HL-60 (cell line): ENCODE results near the gene DDAH2.
"Not testable (repeated sequence)": the region's sequence is repeated elsewhere in the genome, so short reads cannot be mapped to it uniquely, and the experiment has no call there.

Source experiments
- DNase-seq, 2 experiments: peaks; one replicate each; pipeline ENCODE4 v3.0.0-alpha.2; 2010 to 2020; ENCODE audit warnings: low read depth in 1 of 2, low spot score in 1 of 2
- H3K27ac ChIP-seq: fragments of 250-450 bp; sonication (Bioruptor Pico); replicated peaks from 2 replicates; pipeline ENCODE4 v1.5.1; 2020; ENCODE audit warnings: mild to moderate bottlenecking, moderate library complexity
- H3K27me3 ChIP-seq: fragments of 250-450 bp; sonication (Bioruptor Pico); 2 replicates; pipeline ENCODE4 v1.5.1; 2021; ENCODE audit warnings: mild to moderate bottlenecking, moderate library complexity; ENCODE audit not compliant: insufficient read depth, poor library complexity, severe bottlenecking
- H3K4me3 ChIP-seq: replicated peaks from 2 replicates; pipeline ENCODE4 v1.5.1; 2011; ENCODE audit warnings: mild to moderate bottlenecking, control low read depth, low read length; ENCODE audit not compliant: insufficient read depth
- GABPA ChIP-seq: IDR thresholded peaks from 2 replicates; pipeline ENCODE4 v1.6.1; 2012; ENCODE audit warnings: low read depth
- POLR2AphosphoS5 ChIP-seq: IDR thresholded peaks from 2 replicates; pipeline ENCODE4 v1.6.1; 2012; ENCODE audit warnings: low read depth
- SPI1 ChIP-seq: IDR thresholded peaks from 2 replicates; pipeline ENCODE4 v1.6.1; 2012; ENCODE audit warnings: low read depth, mild to moderate bottlenecking, borderline replicate concordance
- TF ChIP-seq, protein P1 (sequence below): IDR thresholded peaks from 2 replicates; pipeline ENCODE4 v1.6.1; 2012; ENCODE audit warnings: low read depth; ENCODE audit not compliant: insufficient replicate concordance
- TF ChIP-seq, protein P2 (sequence below): IDR thresholded peaks from one replicate; pipeline ENCODE4 v1.5.1; 2011; ENCODE audit warnings: low read length, control low read depth, inconsistent platforms; ENCODE audit not compliant: insufficient read depth

Gene DDAH2

DNA sequence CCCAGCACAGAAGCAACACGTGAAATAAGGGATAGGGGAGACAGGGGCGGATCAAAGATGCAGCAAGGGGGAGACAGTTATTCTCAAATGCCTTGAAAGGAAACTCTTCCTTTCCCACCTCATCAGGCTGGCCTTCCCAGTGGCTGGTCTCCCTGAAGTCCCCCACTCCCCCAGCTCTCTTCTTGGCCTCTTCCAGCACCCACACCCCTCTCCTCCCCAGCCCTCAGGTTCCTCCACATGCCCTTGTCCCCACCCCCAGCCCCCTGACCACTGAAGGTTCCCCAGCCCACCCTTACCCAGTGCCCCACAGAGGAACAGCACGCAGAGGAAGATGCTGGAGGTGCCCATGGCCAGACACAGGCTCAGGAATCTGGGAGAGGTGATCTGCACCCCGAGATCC, 15.6 kb downstream of the DDAH2 start:
- TF ChIP-seq POLR2AphosphoS5, result no peak
- TF ChIP-seq, protein P1, sequence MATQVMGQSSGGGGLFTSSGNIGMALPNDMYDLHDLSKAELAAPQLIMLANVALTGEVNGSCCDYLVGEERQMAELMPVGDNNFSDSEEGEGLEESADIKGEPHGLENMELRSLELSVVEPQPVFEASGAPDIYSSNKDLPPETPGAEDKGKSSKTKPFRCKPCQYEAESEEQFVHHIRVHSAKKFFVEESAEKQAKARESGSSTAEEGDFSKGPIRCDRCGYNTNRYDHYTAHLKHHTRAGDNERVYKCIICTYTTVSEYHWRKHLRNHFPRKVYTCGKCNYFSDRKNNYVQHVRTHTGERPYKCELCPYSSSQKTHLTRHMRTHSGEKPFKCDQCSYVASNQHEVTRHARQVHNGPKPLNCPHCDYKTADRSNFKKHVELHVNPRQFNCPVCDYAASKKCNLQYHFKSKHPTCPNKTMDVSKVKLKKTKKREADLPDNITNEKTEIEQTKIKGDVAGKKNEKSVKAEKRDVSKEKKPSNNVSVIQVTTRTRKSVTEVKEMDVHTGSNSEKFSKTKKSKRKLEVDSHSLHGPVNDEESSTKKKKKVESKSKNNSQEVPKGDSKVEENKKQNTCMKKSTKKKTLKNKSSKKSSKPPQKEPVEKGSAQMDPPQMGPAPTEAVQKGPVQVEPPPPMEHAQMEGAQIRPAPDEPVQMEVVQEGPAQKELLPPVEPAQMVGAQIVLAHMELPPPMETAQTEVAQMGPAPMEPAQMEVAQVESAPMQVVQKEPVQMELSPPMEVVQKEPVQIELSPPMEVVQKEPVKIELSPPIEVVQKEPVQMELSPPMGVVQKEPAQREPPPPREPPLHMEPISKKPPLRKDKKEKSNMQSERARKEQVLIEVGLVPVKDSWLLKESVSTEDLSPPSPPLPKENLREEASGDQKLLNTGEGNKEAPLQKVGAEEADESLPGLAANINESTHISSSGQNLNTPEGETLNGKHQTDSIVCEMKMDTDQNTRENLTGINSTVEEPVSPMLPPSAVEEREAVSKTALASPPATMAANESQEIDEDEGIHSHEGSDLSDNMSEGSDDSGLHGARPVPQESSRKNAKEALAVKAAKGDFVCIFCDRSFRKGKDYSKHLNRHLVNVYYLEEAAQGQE, result no peak
- TF ChIP-seq SPI1, result no peak
- TF ChIP-seq, protein P2, sequence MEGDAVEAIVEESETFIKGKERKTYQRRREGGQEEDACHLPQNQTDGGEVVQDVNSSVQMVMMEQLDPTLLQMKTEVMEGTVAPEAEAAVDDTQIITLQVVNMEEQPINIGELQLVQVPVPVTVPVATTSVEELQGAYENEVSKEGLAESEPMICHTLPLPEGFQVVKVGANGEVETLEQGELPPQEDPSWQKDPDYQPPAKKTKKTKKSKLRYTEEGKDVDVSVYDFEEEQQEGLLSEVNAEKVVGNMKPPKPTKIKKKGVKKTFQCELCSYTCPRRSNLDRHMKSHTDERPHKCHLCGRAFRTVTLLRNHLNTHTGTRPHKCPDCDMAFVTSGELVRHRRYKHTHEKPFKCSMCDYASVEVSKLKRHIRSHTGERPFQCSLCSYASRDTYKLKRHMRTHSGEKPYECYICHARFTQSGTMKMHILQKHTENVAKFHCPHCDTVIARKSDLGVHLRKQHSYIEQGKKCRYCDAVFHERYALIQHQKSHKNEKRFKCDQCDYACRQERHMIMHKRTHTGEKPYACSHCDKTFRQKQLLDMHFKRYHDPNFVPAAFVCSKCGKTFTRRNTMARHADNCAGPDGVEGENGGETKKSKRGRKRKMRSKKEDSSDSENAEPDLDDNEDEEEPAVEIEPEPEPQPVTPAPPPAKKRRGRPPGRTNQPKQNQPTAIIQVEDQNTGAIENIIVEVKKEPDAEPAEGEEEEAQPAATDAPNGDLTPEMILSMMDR, result no peak
- TF ChIP-seq GABPA, result no peak
- Histone ChIP-seq H3K27me3 (no peaks in the 10 kb centered on the region), H3K27ac (no peak overlapping the region), H3K4me3 (no peak overlapping the region)
- no peak for DNase-seq

DNA sequence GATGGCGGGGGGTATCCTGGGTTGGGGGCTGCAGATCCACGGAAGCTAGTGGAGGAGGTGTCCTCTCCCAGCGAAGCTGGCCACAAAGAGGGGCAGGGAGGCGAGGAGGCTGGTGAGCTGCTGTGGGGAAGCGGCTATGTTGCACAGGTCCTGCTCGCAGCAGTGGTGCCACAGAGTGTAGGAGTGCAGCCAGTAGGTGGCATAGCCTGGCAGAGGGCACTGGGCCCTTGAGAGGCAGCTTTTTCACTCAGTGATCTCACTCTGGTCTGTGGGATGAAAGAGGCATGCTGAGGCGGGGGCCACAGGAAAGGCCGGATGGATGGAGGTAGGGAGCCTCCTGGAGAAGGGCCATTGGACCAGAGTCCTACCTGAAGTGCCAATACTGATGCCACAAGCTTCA, 16.8 kb downstream of the DDAH2 start:
- Histone ChIP-seq H3K4me3 (no peak overlapping the region), H3K27me3 (no peaks in the 10 kb centered on the region), H3K27ac (no peak overlapping the region)
- DNase-seq, result peak in 1 of 2 experiments; percentile 33
- TF ChIP-seq, protein P2, result peak; percentile 10
- no peak for TF ChIP-seq POLR2AphosphoS5

DNA sequence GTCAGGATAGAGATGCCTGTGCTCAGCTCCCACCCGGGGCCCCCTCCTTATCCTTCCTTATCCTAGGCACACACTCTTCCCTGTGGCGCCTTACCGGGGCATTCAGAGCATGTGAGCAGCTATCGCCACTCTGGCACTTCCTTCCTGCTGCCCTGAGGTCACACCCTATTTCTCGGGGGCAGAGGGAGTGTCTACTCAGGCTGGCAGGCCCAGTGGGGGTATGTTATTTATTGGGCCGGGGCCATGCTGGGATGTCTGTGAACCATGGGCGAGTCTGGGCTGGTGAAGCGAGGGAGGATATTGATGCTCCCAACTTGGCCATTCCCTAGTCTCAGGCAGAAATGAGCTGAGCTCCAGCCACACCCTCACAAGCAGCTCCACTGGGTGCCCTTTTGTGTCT, 17.9 kb downstream of the DDAH2 start:
- no peak overlapping the region for H3K27ac ChIP-seq
- no peaks in the 10 kb centered on the region for H3K27me3 ChIP-seq
- no peak overlapping the region for H3K4me3 ChIP-seq
- TF ChIP-seq SPI1, result peak; percentile 52; the same call in 1 of the 2 replicates
- TF ChIP-seq, protein P1, result no peak
- TF ChIP-seq, protein P2, result no peak
- DNase-seq, result peak in 1 of 2 experiments; percentile 28

DNA sequence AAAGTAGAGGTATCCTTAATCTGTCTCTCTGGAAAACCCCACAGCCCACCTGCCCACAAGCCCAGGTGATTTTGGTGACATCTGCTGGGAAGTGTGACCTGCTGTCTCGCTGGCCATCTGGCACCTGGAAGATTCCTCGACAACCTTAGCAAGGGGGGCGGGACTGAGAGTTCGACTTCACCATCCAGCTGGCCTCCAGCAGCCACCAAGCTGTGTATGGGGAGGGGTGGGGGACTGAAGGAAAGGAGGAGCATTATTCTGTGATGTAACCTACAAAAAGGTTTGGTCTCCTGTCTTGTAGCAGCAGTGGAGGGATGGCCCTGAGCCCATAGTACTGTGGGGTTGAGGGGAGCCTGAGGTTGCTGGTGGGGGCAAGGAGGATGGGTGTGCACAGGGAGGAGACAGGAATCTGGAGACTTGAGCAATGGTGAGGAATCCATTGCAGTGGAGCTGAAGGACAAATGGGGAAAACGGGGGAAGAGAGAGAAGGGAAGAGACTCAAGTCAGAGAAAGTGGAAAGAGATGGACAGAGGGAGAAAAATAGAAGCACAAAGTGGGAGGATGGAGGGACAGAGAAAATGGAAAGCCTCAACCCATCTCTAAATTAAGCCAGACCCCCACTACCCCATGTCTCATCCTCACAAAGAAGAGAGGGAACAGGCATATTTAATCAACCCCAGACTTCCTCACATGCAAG, 18.4 kb downstream of the DDAH2 start:
- TF ChIP-seq GABPA (no peak), POLR2AphosphoS5 (no peak), SPI1 (no peak)
- TF ChIP-seq, protein P1, result no peak
- TF ChIP-seq, protein P2, result no peak
- no peaks in the 10 kb centered on the region for H3K27me3 ChIP-seq
- no peak for DNase-seq
- no peak overlapping the region for H3K27ac ChIP-seq
- H3K4me3 ChIP-seq, result no peak overlapping the region

DNA sequence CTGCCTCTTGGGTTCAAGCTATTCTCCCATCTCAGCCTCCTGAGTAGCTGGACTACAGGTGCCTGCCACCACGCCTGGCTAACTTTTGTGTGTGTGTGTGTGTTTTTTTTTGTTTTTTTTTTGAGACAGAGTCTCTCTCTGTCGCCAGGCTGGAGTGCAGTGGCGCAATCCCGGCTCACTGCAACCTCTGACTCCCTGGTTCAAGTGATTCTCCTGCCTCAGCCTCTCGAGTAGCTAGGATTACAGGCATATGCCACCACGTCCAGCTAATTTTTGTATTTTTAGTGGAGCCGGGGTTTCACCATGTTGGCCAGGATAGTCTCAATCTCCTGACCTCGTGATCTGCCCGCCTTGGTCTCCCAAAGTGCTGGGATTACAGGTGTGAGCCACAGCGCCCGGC, 19.9 kb downstream of the DDAH2 start:
- H3K27me3 ChIP-seq, DNase-seq, H3K4me3 ChIP-seq, H3K27ac ChIP-seq: not testable (repeated sequence)
